ENCODE measurements around the gene TFDP3.

TFDP3 gene

GRCh38 chrX:133218329-133218728 lies at the start of gene TFDP3:
TSS of gene TFDP3 (minus strand) at chrX:133218354. CDS start at chrX:133218259, 95 bp downstream.
- H3K36me3 Mint-ChIP-seq (ENCODE audit: low read depth): no peaks in the 10 kb centered on the region
- H3K27ac Mint-ChIP-seq: no peak within 1 kb of the TSS
- H3K4me3 Mint-ChIP-seq: no peak within 1 kb of the TSS
- peaks cover 4% of the 10 kb centered on the region for H3K4me1 Mint-ChIP-seq (ENCODE audit: low read depth)
- DNase-seq: no peak
- H3K27me3 Mint-ChIP-seq: peaks cover 45% of the 10 kb centered on the region
- H3K9me3 Mint-ChIP-seq: no peaks in the 10 kb centered on the region

GRCh38 chrX:133267621-133268020 lies 49.5 kb upstream of the TFDP3 start:
- DNase-seq: no peak
- Mint-ChIP-seq H3K27ac (no peak overlapping the region), H3K4me1 (ENCODE audit: low read depth) (no peaks in the 10 kb centered on the region), H3K9me3 (no peaks in the 10 kb centered on the region), H3K27me3 (peaks cover 51% of the 10 kb centered on the region), H3K36me3 (ENCODE audit: low read depth) (no peaks in the 10 kb centered on the region), H3K4me3 (no peak overlapping the region)

GRCh38 chrX:133265331-133265730 lies 47.2 kb upstream of the TFDP3 start:
- no peaks in the 10 kb centered on the region for H3K4me1 Mint-ChIP-seq (ENCODE audit: low read depth)
- H3K27ac Mint-ChIP-seq: no peak overlapping the region
- no peak overlapping the region for H3K4me3 Mint-ChIP-seq
- H3K36me3 Mint-ChIP-seq (ENCODE audit: low read depth): no peaks in the 10 kb centered on the region
- H3K27me3 Mint-ChIP-seq: peaks cover 53% of the 10 kb centered on the region
- DNase-seq: no peak
- H3K9me3 Mint-ChIP-seq: no peaks in the 10 kb centered on the region

GRCh38 chrX:133258481-133258880 lies 40.3 kb upstream of the TFDP3 start:
- Mint-ChIP-seq H3K4me1 (ENCODE audit: low read depth) (no peaks in the 10 kb centered on the region), H3K27ac (no peak overlapping the region), H3K4me3 (no peak overlapping the region), H3K9me3 (no peaks in the 10 kb centered on the region), H3K36me3 (ENCODE audit: low read depth) (no peaks in the 10 kb centered on the region), H3K27me3 (peaks cover 64% of the 10 kb centered on the region)
- no peak for DNase-seq

- Mint-ChIP-seq H3K27ac (no peak overlapping the region), H3K27me3 (peaks cover 62% of the 10 kb centered on the region), H3K9me3 (no peaks in the 10 kb centered on the region), H3K4me3 (no peak overlapping the region), H3K36me3 (ENCODE audit: low read depth) (no peaks in the 10 kb centered on the region), H3K4me1 (ENCODE audit: low read depth) (no peaks in the 10 kb centered on the region)
- no peak for DNase-seq
Observed at GRCh38 chrX:133254666-133255065, 36.5 kb upstream of the TFDP3 start.

GRCh38 chrX:133251204-133251603 lies 33.0 kb upstream of the TFDP3 start:
- no peaks in the 10 kb centered on the region for H3K4me1 Mint-ChIP-seq (ENCODE audit: low read depth)
- no peak overlapping the region for H3K4me3 Mint-ChIP-seq
- peaks cover 11% of the 10 kb centered on the region for H3K9me3 Mint-ChIP-seq
- H3K36me3 Mint-ChIP-seq (ENCODE audit: low read depth): no peaks in the 10 kb centered on the region
- H3K27me3 Mint-ChIP-seq: peaks cover 62% of the 10 kb centered on the region
- DNase-seq: no peak
- no peak overlapping the region for H3K27ac Mint-ChIP-seq

GRCh38 chrX:133250184-133251100 lies 32.3 kb upstream of the TFDP3 start:
- peaks cover 56% of the 10 kb centered on the region for H3K27me3 Mint-ChIP-seq
- H3K4me3 Mint-ChIP-seq: no peak overlapping the region
- H3K4me1 Mint-ChIP-seq (ENCODE audit: low read depth): no peaks in the 10 kb centered on the region
- DNase-seq: no peak
- H3K27ac Mint-ChIP-seq: no peak overlapping the region
- peaks cover 11% of the 10 kb centered on the region for H3K9me3 Mint-ChIP-seq
- H3K36me3 Mint-ChIP-seq (ENCODE audit: low read depth): no peaks in the 10 kb centered on the region

GRCh38 chrX:133249266-133250058 lies 31.3 kb upstream of the TFDP3 start:
- Mint-ChIP-seq H3K27me3 (peaks cover 55% of the 10 kb centered on the region), H3K4me3 (no peak overlapping the region), H3K9me3 (peaks cover 11% of the 10 kb centered on the region), H3K36me3 (ENCODE audit: low read depth) (no peaks in the 10 kb centered on the region), H3K4me1 (ENCODE audit: low read depth) (no peaks in the 10 kb centered on the region), H3K27ac (no peak overlapping the region)
- no peak for DNase-seq

- no peak for DNase-seq
- peaks cover 49% of the 10 kb centered on the region for H3K27me3 Mint-ChIP-seq
- no peaks in the 10 kb centered on the region for H3K4me1 Mint-ChIP-seq (ENCODE audit: low read depth)
- no peak overlapping the region for H3K4me3 Mint-ChIP-seq
- peaks cover 11% of the 10 kb centered on the region for H3K9me3 Mint-ChIP-seq
- H3K36me3 Mint-ChIP-seq (ENCODE audit: low read depth): no peaks in the 10 kb centered on the region
- H3K27ac Mint-ChIP-seq: no peak overlapping the region
Observed at GRCh38 chrX:133248177-133248576, 30.0 kb upstream of the TFDP3 start.

GRCh38 chrX:133246921-133247320 lies 28.8 kb upstream of the TFDP3 start:
- H3K27ac Mint-ChIP-seq: no peak overlapping the region
- H3K9me3 Mint-ChIP-seq: peaks cover 11% of the 10 kb centered on the region
- peaks cover 52% of the 10 kb centered on the region for H3K27me3 Mint-ChIP-seq
- no peaks in the 10 kb centered on the region for H3K36me3 Mint-ChIP-seq (ENCODE audit: low read depth)
- no peaks in the 10 kb centered on the region for H3K4me1 Mint-ChIP-seq (ENCODE audit: low read depth)
- no peak for DNase-seq
- no peak overlapping the region for H3K4me3 Mint-ChIP-seq

GRCh38 chrX:133235830-133236229 lies 17.7 kb upstream of the TFDP3 start:
- DNase-seq: no peak
- H3K27ac Mint-ChIP-seq: no peak overlapping the region

GRCh38 chrX:133232331-133232730 lies 14.2 kb upstream of the TFDP3 start:
- H3K36me3 Mint-ChIP-seq (ENCODE audit: low read depth): no peaks in the 10 kb centered on the region
- H3K4me1 Mint-ChIP-seq (ENCODE audit: low read depth): no peaks in the 10 kb centered on the region
- H3K4me3 Mint-ChIP-seq: no peak overlapping the region
- no peak overlapping the region for H3K27ac Mint-ChIP-seq
- no peak for DNase-seq
- H3K27me3 Mint-ChIP-seq: peaks cover 46% of the 10 kb centered on the region
- no peaks in the 10 kb centered on the region for H3K9me3 Mint-ChIP-seq

More at GRCh38 chrX:133235830-133236229, 17.7 kb upstream of the TFDP3 start:
- H3K4me3 Mint-ChIP-seq: no peak overlapping the region
- H3K9me3 Mint-ChIP-seq: no peaks in the 10 kb centered on the region
- H3K27me3 Mint-ChIP-seq: peaks cover 42% of the 10 kb centered on the region
- no peaks in the 10 kb centered on the region for H3K36me3 Mint-ChIP-seq (ENCODE audit: low read depth)
- no peaks in the 10 kb centered on the region for H3K4me1 Mint-ChIP-seq (ENCODE audit: low read depth)

- H3K27me3 Mint-ChIP-seq: peaks cover 34% of the 10 kb centered on the region
- no peak overlapping the region for H3K27ac Mint-ChIP-seq
- DNase-seq: no peak
- no peak overlapping the region for H3K4me3 Mint-ChIP-seq
- H3K9me3 Mint-ChIP-seq: no peaks in the 10 kb centered on the region
- H3K4me1 Mint-ChIP-seq (ENCODE audit: low read depth): no peaks in the 10 kb centered on the region
- H3K36me3 Mint-ChIP-seq (ENCODE audit: low read depth): no peaks in the 10 kb centered on the region
Observed at GRCh38 chrX:133229361-133229760, 11.2 kb upstream of the TFDP3 start.

- no peaks in the 10 kb centered on the region for H3K9me3 Mint-ChIP-seq
- no peak for DNase-seq
- H3K36me3 Mint-ChIP-seq (ENCODE audit: low read depth): no peaks in the 10 kb centered on the region
- peaks cover 43% of the 10 kb centered on the region for H3K27me3 Mint-ChIP-seq
- H3K27ac Mint-ChIP-seq: no peak overlapping the region
- H3K4me1 Mint-ChIP-seq (ENCODE audit: low read depth): peaks cover 4% of the 10 kb centered on the region
- H3K4me3 Mint-ChIP-seq: no peak overlapping the region
Observed at GRCh38 chrX:133215747-133216146, 2.4 kb downstream of the TFDP3 start.

GRCh38 chrX:133215017-133215416 lies 3.1 kb downstream of the TFDP3 start:
- DNase-seq: no peak
- Mint-ChIP-seq H3K27me3 (peaks cover 42% of the 10 kb centered on the region), H3K36me3 (ENCODE audit: low read depth) (no peaks in the 10 kb centered on the region), H3K9me3 (no peaks in the 10 kb centered on the region), H3K4me3 (no peak overlapping the region), H3K4me1 (ENCODE audit: low read depth) (peaks cover 4% of the 10 kb centered on the region), H3K27ac (no peak overlapping the region)

Measured in activated T-cell treated with anti-CD3 and anti-CD28 coated beads, Interleukin-2, amount 50 U/mL, for 24 hours (primary cell).